ENCODE data around the gene RNASEL.

RNASEL gene

DNA sequence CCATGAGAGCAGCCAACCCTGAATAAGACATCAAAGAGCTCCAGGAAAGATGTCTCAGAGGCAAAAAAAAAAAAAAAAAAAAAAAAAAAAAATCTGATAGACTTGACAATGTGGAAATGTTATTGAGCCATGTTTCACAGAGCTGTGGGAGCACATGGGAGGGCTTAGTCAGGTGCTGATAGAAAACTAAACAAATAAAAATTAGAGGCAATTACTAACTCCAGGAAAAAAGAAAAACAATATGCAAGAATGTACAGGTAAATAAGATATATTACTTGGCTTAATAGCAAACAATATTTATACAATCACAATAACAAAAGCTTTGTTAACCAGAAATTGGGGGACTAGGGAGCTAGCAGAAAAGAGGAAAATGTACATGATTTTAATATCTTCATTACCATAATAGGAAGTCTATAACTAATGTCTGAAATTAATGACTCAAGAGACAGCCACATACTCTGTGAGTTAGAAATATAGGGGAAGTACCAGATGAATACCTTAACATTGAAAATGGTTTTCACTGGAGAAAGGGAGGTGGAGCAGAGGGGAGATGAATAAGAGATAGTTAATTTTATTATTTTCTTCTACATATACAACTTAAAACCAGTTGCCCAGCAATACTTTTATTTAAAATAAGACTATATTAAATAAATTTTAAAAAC lies 32.0 kb upstream of the RNASEL start:
- no peak for DNase-seq

DNA sequence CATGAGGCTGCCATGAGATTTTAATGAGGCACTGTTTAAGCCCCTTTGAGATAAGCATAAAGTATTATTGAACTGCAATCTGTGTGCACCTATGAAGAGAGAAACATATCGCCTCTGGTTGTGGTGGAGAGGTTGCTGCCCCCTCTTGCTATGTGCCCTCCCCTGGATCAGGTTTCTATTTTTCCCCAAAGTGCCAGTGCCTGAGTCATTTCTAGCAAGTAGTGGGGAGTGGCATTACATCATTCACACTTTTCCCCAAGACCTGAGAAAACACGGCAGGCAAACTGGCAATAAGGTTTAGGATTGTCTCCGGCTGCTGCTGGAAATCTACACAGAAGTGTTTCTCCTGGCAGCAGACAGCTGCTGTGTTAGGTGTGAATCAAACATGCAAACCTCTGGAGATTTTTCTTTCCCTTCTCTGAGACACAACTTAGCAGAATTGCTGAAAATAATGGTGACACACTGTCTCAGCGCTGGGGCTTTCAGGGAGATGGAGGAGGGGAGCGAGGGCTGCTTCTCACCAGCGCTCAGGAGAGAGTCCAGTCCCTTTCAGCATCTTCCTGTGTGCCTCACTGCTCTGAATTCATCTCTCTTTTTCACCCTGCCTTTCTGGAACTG lies 28.8 kb upstream of the RNASEL start:
- DNase-seq, result peak; percentile 68

DNA sequence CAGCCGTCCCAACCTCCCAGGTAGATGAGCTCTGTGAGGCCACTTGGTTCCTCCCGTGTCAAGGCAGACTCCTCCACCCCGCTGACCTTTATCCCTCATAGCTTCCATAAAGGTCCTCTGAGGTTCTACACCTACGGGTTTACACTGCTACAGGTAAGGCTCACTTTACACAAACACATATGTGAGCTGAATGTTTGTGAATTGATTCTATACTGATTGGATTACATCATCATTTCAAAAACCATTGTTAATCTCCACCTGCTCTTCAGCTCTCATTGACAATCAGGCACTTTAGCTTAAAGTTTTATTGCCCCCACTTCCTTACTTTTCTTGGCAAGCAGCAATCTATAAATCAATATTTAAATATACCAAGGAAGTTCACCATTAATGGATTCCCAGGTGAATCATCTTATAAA lies 28.0 kb upstream of the RNASEL start:
- no peak for DNase-seq

DNA sequence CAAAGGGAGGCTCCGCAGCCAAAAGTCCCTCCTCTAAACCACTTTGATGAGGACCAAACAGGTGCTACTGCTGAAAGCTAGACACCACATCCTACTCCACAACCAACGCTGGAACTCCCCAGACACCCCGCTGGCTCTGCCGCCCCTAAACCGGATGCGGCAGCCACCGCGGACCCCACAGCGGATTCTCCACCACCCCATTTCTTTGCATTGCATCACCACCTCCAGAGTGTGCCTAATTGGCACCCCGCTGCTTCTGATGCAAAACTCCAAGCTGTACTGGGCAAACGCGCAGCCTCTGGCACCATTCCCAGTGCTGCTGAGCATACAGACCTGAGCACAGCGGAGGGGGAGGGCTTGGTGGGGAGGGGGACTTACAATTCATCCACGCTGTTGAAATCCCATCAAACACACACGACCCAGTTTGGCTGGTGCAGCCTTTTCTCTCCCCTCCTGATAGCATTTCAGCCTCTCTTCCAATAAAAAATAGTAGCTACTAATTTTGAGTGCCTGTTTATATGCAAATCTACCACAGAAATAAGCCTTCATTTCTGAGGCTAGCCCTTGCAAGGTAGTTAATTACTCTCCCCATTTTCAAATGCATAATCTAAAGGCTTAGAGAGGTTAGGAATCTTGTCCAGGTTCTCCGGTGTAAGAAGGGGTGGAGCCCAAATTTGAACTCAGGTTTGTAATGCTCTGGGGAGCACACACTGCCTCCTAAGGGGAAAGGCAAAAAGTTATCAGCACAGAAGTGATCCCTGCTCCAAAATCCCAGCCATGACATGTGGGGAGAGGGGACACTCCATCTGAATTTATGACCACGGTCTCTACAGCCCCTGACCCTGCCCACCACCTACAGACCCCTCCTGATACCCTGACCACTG lies 27.3 kb upstream of the RNASEL start:
- peak; percentile 80 for DNase-seq

DNA sequence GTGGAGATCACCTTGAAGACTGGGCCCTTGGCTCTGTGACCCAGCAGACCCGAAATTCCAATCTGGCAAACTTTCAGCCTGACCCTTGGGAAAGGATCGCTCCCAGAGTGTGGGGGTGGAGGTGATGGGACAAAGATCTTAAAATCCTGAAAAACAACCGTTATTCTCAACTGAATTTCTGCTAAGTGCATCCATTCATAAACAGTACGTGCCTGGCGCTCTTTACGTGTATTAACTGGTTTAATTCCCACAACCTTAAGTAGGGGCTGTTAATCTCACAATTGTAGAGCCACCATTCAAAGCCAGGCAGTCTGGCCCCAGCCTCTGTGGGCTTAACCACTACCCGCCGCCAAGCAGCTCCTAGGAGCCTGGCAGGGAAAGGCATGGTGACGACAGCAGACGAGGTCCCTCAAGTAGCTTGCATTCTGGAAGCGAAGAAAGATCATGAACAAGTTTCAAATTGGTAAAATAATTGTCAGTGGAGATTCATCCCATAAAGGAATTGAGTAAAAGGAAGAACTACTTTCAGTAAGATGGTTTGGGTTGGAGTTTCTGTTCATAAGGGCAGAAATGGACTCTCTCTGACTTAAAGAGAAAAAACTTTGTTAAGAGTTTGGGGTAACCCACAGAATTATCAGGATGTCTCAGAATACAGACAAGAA lies 26.5 kb upstream of the RNASEL start:
- DNase-seq, result peak; percentile 48

DNA sequence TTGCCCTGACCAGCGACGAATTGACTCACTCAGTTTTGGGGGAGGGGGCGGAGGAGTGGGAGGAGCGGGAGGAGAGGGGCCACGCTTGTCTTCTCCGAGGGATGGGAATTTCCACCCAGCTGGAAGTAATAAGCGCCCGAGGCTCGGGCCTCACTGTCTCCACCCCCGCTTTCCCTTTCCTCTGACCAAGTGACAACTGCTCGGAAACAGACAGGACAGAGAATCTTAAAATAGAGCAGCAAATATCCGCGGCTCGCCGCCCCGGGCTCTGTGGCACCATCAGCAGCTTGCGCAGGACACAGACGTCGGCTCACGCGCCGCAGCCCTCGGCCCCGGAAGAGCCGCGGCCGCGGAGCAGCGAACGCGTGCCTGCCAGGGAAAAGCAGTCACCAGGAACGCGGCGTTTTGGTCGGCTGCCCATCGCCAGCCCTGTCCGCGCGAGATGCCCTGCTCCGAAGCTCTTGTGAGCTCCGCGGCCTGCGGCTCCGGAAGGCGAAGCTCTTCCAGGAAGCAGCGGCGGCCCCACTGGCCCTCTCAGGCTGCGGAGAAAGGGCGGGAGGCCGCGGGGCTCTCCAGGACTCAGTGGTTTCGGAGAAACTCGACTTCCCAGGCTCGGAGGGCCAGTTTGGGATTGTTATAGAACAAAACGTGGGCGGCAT lies 25.9 kb upstream of the RNASEL start:
- peak; percentile 92 for DNase-seq

DNA sequence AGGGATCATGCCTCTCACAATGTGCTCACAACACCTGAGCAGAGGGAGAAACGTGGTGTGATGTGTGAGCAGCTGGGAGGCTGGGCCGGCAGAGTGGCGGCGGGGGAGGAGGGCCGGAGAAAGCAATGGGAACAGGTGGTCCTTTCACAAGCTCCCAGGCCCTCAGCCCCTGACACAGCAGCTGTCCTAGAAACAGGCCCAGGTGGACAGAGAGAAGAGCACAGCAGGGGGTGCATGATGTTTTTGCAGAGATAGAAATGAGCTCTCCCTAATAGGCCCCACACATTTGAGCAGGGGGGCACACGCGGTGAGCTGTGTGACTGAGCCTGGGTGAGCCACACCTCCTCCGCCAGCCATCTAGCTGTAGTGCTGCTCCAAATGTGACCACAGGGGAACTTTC lies 22.7 kb upstream of the RNASEL start:
- DNase-seq, result no peak

DNA sequence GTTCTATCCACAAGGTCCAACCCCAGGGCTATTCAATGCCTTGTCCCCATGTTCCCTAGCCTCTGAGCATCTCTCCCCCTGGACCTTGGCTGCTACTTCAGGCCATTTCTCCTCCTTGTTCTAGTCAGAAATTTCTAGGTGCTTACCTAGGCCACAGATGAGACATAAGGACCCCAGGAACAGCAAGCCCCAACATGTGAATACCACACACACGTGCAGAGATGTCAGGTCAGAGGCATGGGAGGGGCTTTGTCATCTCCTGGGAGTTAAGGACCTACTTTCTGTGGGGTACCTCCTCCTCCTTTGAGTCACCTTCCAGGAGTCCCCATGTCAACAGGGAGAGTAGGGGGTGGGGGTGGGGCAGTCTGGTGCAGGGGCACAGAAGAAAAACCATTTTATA lies 22.3 kb upstream of the RNASEL start:
- DNase-seq, result no peak

DNA sequence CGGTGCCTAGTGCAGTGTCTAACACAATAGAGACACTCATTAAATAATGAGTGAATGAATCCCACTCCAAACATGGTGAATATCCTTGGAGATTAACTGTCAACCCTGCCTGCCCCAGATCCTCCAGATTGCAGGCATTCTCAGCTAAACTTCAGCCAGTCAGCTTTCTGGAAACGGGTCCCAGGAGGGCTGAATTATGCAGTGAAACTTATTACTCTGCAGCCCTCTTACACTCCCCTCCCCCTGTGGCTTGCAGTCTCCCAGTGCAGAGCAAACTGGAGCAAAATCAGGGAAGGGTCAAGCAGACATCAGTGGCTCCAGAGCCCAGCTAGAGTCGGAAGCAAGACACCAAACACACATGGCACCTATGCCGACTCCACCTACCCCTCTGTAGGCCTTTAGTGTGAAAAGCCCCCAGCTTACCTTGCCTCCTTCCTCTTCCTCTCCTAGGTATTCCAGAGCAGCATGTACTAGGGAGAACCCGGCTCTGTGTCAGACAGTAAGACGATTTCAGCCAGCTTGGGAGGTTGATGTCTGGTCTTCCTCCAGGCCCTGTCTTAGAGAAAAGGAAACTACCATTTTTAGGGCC lies 21.6 kb upstream of the RNASEL start:
- peak; percentile 71 for DNase-seq

DNA sequence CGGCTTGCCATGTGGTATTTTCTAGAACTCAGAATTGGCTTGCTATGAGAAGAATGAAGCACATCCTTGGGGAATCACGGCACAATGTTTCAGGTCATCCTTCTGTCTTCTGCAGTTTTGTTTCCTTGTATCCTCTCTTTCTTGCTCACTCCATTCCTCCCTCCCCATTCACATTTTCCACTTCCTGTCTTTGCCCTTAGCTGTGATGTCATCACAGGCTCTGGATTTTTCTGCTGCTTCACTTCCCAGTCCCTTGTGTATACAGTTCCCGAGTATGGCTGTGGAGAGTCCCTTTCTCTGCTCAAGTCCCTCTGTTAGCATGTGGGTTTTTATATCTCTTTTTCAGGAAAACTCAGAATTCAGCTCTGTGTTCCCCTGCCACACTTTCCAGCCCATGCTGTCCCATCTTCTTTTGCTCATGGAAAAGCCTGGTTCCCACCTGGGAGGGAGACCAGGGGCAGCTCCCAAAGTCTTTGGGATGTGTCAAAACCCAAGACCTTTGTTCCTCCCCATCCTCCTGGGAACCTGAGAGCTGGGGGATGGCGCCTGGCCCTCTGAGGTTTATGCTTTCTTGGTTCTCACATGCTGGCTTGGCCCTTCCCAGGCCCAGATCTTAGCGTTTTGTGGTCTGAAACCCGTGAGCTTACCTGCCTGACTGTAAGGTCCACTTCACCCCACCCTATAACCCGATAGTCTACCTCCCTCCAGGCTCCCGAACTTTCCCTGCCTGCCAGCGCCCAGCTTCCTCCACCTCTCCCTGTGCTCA lies 20.0 kb upstream of the RNASEL start:
- DNase-seq, result peak; percentile 80

DNA sequence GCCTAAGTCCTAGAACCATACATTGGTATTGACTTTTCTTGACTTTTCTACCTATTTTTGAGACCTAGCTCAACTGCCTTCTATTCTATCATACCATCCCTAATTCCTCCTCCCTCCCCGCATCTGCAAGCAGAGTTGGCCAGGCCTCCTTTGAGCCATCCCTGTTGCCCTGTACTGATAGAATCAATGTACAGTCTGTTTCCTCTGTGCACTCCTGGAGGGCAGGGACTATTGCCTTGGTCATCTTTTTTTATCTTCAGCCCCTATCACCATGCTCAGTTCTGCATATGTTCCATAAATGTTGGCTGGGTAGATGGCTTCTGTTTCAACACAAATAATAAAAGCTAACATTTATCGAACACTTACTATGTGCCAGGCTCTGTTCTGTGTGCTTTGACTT lies 19.2 kb upstream of the RNASEL start:
- DNase-seq, result no peak

DNA sequence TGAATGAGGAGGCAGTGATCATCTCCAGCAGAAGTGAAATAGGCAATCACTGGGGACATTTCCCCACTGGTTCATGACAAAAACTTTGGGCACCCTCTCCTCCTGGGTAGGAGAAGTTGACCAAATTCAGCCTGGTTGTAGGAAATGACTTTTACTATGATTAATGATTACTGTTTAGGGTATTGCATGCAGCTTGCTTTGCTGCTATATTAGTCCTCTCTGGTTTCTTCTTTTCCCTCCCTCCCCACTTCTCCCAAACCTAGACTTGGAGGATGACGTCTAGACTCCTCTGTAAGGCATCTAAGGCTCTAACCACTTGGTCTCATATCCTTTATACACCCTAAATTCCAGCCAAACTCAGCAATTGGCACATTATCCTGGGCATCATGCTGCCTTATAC lies 18.5 kb upstream of the RNASEL start:
- no peak for DNase-seq

DNA sequence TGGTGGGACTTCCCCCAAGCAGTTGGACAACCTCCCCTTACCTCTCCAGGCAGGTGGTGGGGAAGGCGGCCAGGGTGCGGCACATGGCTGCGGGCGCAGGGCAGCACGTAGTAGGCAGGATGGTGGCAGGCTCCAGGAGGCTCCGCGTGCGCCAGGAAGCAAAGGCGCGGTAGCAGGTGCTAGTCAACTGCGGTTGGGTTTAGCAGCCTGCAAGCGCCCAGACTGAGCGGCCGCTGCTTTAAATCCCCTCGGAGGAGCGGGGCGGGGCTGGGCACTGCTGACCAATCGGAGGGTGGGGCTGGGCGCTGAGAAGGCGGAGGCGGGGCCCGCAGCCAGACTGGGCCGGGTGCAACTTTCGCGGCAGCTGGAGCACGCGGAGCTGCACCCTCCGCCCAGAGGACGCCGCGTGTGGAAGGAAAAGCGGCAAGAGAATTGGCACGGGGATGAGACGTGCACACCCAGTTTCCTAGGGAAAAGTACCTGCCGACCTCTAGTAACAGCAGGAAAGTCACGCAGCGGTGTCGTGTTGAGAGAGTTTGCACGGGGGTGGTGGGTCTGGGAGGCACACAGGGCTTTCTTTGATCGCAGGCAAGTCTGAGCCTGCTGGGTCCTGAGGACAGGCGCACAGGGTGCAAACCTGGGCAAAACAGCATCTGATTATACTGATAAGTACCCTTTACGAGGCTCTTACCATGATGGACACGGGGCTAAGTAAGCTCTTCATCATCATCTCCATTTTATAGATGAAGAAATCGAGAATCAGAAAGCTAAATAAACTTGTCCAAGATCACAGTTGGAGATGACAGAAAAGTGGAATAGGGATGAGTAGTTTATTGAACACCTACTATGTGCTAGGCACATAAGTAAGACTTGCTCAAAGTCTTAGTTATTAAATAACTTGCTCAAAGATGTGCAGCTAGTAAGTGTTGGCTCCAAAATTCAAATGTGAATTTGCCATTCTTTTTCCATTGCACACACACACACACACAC lies 15.4 kb upstream of the RNASEL start, which contains the start of gene RGS16:
Gene RGS16 (minus strand): TSS at position 215 of the 990 bp plus-strand sequence. CDS start 130 bp downstream, at position 85.
- peak; percentile 78 for DNase-seq

DNA sequence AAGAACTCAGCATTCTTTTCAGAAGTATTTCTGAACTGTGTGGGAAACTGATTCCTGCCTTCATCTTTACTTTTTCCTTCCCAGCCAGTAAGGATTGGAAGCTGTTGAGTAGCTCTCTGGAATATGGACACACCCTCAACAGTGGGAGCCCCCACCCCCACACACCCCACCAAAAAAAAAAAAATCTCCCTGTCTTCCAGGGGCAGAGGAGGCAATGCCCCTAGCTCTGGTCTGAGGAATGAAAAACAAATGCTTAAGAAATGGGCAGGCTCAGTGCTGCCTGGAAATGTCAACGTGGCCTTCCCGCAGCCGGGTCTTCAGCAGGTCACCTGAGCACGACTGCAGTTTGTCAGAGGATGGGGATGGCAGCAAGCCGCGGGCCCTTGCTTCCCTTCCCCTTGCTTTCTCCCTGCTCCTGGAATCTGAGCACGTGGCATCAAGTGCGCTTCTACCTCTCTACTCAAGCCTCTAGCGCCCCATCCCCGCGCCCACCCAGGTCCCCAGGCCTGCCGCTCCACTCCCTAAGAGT lies 14.7 kb upstream of the RNASEL start:
- no peak for DNase-seq

DNA sequence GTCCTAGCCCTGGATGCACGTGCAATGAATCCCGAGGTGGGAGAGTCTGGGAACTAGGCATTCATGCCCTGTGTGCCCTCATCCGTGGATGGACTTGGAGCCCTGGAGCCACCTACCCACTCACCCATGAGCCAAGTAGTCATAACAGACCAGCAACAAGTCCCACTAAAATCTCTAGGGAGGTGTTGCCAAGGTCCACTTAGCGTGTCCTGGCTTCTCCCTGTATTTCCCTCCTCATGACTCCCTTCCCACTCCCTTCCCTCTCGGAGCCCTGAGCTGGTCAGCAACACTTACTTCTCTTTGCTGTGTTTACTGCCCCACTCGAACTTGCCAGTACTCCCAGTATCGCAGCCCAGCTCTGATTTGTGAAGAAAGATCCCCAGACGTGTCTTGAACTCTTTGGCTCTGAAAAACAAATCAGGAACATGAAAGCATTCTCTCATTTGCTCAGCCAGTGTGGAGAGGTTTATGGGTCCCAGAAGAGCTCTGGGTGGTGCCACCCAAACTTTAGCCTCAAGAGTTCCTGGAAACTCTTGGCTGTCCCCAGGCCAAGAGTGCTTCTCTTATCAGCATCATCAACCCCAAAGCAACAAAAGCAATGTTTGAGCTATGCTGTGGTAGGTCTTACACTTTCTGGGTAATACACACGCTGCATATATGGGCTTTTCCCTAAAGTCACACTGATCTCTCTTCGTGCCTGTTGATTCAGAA lies 14.0 kb upstream of the RNASEL start:
- DNase-seq, result no peak

DNA sequence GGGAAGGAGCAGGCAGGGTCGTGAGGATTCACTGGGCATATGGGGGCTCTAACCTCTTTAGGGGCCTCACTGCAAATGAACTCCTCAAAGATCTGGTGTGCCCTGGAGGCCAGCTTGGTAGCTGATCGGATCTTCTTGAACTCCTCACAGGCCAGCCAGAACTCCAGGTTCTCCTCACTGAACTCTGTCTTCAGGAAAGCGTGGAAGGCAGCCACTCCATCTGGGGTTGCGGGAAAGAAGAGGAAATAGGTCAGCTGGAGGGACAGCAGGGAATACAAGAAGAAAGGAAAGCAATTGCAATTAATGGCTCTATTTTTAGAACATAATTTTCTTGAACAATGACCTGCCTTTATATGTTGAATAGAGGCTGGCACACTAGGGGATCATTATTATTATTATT lies 12.9 kb upstream of the RNASEL start:
- DNase-seq, result no peak

DNA sequence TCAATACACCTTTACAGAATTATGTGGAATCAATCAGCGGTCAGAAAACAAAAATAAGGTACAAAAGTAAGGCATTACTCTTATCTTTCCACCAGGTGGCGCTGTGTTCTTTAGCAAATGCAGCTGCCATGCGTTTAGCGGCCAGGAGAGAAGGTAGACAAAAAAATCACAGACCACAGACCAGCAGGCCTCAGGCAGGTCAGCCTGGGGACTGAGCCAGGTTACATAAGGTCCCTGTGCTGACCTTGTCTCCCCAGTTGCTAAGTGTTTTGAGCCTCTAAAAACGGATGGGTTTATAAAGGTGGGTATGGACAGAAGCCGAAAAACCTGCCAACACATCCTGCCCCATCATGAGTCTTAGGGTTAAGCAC lies 12.3 kb upstream of the RNASEL start:
- peak; percentile 63 for DNase-seq

DNA sequence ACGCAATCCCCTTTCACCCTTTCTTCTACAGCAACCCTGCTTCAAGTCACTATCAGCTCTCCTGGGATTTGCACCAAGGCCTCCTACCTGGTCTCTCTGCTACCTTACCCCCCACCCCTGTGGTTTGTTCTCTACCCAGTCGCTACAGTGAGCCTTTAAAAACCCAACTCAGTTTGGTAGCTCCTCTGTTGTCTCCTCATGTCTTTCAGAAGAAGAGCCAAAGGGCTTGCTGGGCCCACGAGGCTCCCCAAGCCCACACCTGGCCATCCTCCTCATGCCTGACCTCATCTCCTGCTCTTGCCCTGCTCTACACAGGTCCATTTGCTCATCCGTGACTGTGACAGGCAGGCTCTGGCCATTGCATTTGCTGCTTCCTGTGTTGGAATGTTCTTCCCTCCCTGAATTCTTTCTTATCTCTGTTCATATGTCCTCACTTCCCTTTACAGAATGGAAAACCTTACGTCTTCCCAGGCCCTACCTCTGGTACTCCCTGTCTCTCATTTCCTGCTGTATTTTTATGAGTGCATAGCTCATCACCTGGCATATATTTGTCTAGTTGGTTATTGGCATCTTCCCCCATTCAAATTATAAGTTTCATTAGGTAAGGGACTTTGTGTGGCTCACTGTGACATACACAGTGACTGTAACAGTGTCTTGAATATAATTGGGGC lies 11.8 kb upstream of the RNASEL start:
- DNase-seq, result no peak

Measured in fibroblast of skin of back (primary cell).